GM21825 (cell line): ENCODE measurements around the gene CUEDC2.

ENCODE experiments used
- ATAC-seq: cut with Tn5 transposase; IDR thresholded peaks from one replicate; pipeline ENCODE4 v1.9.1; 2021; ENCODE audit warnings: mild to moderate bottlenecking, moderate library complexity; ENCODE audit not compliant: unreplicated experiment

CUEDC2 gene

DNA sequence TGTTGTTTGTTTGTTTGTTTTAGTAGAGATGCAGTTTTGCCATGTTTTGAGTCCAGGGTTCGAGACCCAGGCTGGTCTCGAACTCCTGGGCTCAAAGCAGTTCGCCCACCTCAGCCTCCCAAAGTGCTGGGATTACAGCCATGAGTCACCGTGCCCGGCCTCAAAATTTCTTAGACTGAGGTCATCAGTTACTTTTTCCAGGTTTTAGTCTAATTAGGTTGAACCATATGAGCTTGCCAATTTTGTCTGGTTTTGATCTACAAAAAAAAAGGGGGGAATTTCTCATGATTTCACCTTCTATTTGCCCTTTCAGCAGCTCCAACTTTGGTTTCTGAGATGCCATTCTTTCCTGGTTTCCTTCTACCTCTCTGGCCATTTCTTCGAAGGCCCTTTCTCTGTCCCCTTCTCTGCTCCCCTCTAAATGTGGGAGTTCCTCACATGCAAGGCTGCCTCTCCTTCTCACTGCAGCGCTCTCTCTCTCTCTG is 5.5 kb downstream of the CUEDC2 start:
- no peak for ATAC-seq

DNA sequence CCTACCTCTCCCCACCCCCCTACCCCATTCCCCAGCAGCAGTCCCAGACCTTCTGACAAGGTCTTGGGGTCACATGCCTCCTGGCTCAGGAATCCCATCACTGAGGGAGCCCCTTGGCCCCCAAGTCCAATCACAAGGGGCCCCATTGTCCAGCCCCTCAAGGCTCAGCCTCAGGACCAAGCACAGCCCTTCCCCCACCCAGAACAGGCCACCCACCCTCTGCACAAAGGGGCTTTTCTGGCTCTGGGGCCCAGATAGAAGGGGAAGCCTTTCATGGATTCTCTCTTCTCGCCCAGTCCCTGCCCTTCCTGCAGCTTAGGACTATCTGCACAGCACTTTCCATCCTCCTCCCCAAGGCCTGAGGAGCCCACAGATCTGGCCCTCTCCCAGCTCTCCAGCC is 6.9 kb downstream of the CUEDC2 start:
- no peak for ATAC-seq

DNA sequence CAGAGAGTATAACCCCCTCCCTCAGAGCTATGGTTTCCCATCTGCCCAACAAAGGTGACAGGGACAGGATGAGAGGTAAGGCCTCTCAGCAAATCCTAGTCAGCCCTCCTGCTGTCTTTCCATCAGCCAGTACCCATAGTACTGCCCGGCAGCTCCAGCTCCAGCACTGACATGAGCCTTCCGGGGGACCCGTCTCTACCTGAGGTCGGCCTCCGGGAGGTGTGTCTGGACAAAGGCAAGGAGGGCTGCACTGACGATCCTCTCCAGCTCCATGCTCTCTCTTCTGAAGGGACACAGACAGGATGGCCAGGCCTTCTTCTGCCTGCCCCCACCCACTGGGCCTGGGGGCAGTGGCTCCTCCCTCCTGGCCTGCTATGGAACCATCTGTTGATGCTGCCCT is 7.5 kb downstream of the CUEDC2 start:
- no peak for ATAC-seq

GRCh38 chr10:102424145-102424544 is 8.2 kb downstream of the CUEDC2 start:
- no peak for ATAC-seq

DNA sequence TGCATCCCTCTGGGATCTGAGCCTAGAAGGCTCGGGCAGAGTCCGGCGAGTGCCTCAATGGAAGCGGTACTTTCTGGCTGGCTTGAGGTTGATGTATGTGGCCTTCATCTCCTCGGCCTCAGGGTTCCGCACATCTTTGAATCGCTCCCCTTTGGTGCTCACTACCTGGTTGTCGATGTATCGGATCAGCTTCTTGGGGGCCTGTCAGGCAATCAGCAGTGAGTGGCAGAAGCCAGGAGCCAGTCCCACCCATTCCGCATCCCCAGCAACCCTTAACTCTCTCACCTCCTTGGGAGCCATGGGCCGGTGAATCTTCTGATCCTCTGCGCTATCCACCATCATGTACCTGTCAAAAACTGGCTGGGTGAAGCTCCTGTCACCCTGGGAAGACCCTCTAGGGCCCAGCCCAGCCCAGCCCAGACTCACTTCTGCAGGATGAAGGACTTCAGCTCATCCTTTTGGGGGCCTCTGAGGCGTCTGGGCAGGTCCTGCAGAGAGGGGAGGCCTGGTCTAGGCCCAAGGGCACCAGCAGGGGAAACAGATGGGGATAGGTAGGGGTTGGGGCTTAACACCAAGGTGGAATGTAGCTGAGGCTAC is 8.9 kb downstream of the CUEDC2 start:
- no peak for ATAC-seq

DNA sequence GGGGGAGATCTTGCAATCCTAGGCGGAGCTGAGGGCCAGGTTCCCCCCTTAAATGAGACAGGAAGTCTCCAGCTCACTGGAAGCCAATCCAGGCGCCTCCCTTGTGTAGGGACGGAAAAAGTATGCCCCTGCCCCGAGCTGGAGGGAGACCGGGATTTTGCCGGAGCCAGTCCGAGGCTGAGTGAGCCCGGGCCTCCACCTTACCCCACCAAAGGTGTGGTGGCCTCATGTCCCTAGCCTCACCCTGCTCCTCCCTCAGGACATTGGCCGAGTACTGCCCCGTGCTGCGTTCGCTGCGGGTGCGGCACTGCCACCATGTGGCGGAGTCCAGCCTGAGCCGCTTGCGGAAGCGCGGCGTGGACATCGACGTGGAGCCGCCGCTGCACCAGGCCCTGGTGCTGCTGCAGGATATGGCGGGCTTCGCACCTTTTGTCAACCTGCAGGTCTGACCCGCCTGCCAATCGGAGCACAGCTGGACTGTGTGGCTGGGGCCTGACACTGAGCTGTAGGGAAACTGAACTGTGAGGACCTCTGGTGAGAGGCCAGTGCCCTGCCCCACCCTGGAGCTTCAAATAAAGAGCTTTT is 9.7 kb downstream of the CUEDC2 start:
- no peak for ATAC-seq

- no peak for ATAC-seq
Measured at GRCh38 chr10:102421757-102422512, 10.4 kb downstream of the CUEDC2 start.

GRCh38 chr10:102421507-102421756 is 10.9 kb downstream of the CUEDC2 start:
- no peak for ATAC-seq

- ATAC-seq: peak; percentile 55
Measured at GRCh38 chr10:102420714-102421506, 11.5 kb downstream of the CUEDC2 start, which contains the start of gene FBXL15. Gene FBXL15, plus strand, starts transcription at chr10:102420836. Its CDS starts 294 bp downstream, at chr10:102421130.

- ATAC-seq: no peak
Measured at GRCh38 chr10:102420181-102420713, 12.1 kb downstream of the CUEDC2 start.

GRCh38 chr10:102419269-102420180 is 12.8 kb downstream of the CUEDC2 start:
- ATAC-seq: no peak

DNA sequence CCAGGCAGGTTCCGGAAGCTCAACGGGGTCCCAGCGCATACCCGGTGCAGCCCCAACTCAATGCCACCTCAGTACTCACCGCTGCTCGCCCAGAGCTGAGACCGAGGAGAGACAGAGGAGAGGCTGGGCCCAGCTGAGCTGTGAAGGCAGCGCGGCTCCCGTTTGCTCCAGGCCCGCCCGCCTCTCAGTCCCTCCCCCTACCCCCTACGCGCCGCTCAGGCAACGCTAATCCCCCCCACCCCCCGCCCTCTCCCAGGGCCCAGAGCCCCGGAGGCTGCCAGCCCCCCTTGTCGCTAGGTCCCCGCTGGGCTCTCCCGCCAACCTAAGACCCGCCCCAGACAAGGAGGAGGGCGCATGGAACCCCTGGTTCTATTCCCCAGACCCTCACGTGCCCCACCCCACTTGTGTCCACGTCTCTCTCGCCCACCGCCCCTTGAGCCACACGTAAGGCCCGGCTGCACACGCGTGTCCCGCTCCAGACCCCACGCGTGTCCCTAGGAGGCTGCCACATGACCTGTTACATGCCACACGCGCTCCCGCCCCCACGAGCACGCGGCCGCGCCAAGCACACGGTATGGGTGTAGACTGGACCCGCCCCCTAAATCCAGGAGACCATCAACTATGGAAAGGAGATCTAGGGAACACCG is 13.6 kb downstream of the CUEDC2 start, which contains the start of gene PSD:
PSD (minus strand) TSS at position 164 of the 647 bp plus-strand sequence. CDS start 1,747 bp downstream, outside the sequence.
- ATAC-seq: no peak

GRCh38 chr10:102416695-102417094 is 15.7 kb downstream of the CUEDC2 start:
- no peak for ATAC-seq

DNA sequence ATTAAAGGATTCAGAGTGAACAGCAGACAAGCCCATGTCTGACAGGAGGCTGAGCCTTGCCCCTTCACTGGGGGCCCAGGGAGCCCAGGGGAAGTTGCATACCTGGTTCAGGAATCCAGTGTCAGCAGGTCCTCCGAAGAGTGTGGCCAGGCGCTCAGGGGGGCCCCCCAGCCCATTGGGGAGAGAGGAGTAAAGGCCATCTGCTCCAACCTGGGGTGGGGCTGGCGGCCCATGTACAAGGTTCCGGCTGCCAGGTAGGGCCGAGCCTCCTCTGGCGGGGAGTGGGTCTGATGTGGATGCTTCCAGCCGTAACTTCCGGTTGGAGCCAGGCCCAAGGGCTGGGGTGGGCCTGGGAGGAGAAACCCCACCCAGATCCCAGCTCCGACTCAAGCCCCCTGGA is 16.1 kb downstream of the CUEDC2 start:
- ATAC-seq: no peak

- no peak for ATAC-seq
Measured at GRCh38 chr10:102414749-102415148, 17.6 kb downstream of the CUEDC2 start.

GRCh38 chr10:102413806-102414561 is 18.4 kb downstream of the CUEDC2 start:
- ATAC-seq: no peak

DNA sequence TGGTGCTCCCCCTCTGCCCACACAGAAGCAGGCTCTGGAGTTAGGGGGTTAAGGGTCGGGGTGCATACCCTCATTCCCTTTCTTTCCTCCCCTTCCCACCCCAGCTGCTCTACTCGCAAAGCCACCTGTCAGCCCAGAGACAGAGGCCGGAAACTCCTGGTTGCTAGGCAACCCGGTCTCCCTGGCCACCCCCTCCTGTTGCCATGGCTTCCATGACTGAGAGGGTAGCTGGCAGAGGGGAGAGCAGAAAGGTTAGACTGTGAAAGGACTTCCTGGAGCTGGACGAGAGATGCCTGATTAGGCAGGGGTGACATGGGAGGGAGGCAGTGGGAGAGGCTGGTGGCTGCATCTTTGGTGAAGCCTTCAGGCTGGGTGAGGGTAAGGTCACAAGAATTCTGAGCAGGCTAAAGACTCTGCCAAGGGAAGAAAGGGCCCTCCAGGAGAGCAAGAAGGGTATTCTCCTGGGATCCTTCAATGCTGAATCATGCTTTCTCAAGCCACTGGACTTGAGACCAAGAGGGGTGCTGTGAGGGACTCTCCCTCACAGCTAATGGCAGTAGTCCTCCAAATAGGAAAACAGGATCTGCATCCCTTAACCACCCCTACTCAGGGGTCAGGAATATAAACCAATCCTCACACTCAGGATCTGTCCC is 19.2 kb downstream of the CUEDC2 start:
- ATAC-seq: no peak

DNA sequence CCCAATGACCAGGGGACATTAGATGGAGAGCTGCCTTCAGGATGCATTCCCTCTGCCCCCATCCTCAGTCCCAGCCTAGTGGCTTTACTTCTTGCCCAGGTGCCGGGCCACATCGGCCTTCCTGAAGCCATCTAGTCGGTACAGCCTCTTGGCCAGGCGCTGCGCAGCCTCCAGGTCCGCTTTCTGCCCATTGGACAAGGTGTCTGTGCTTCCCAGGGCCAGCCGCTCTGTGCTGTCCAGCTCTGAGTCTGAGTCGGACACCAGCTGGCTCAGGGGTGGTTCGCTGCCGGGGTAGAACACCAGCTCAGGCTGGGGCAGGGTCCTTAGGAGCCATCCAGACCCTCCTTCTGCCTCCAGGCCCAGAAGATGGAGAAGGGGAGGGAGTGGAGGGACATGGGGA is 20.1 kb downstream of the CUEDC2 start:
- no peak for ATAC-seq
